PC-9 (cell line): ENCODE results near the gene RASAL3.

ENCODE experiments used
- EZH2 ChIP-seq: fragments of 200-600 bp; sonication (generic); IDR thresholded peaks from 2 replicates; pipeline ENCODE4 v1.8.0; 2017; ENCODE audit warnings: antibody characterized with exemption, low read depth
- TF ChIP-seq, protein P1 (sequence below): fragments of 200-600 bp; sonication (generic); conservative IDR thresholded peaks from 2 replicates; pipeline ENCODE4 v1.6.1; 2017; ENCODE audit warnings: mixed run types, antibody characterized with exemption, mild to moderate bottlenecking, moderate library complexity

DNA sequence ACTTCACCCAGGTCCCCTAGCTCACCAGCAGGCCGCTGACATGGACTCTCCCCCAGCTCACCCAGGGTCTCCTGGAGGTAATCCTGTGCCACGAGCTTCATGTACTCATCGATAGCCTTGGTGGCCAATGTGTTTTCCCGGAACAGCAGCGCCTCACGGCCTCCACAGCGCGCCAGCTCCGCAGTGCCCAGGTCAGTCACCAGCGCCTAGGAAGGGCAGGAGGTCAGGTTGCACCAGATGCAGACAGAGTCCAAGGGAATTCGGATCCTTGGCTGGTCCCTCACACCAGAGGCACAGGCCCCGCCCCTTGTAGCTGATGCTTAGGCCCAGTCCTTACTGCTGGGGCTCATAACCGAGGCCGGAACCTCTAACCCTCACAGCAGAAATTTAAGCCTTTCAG is 7.9 kb downstream of the RASAL3 start:
- TF ChIP-seq, protein P1, sequence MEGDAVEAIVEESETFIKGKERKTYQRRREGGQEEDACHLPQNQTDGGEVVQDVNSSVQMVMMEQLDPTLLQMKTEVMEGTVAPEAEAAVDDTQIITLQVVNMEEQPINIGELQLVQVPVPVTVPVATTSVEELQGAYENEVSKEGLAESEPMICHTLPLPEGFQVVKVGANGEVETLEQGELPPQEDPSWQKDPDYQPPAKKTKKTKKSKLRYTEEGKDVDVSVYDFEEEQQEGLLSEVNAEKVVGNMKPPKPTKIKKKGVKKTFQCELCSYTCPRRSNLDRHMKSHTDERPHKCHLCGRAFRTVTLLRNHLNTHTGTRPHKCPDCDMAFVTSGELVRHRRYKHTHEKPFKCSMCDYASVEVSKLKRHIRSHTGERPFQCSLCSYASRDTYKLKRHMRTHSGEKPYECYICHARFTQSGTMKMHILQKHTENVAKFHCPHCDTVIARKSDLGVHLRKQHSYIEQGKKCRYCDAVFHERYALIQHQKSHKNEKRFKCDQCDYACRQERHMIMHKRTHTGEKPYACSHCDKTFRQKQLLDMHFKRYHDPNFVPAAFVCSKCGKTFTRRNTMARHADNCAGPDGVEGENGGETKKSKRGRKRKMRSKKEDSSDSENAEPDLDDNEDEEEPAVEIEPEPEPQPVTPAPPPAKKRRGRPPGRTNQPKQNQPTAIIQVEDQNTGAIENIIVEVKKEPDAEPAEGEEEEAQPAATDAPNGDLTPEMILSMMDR = no peak
- no peak for TF ChIP-seq EZH2
